GM21423 (cell line): ENCODE measurements around the gene E4F1.

Source experiments
- ATAC-seq: cut with Tn5 transposase; IDR thresholded peaks from one replicate; pipeline ENCODE4 v1.9.1; 2021; ENCODE audit warnings: mild to moderate bottlenecking, moderate library complexity; ENCODE audit not compliant: unreplicated experiment

E4F1 gene

GRCh38 chr16:2270588-2271470, 47.4 kb downstream of the E4F1 start:
- ATAC-seq = no peak

GRCh38 chr16:2271848-2272461, 48.6 kb downstream of the E4F1 start:
- no peak for ATAC-seq

- ATAC-seq = no peak
Measured at GRCh38 chr16:2273484-2273883, 50.1 kb downstream of the E4F1 start.

- ATAC-seq = no peak
Measured at GRCh38 chr16:2273931-2274330, 50.5 kb downstream of the E4F1 start.

GRCh38 chr16:2275476-2276367, 52.3 kb downstream of the E4F1 start:
- ATAC-seq = no peak

- ATAC-seq = no peak
Measured at GRCh38 chr16:2276368-2277195, 53.2 kb downstream of the E4F1 start.

GRCh38 chr16:2277466-2278271, 54.3 kb downstream of the E4F1 start:
- ATAC-seq = no peak

GRCh38 chr16:2278272-2278608, 54.8 kb downstream of the E4F1 start:
- no peak for ATAC-seq

GRCh38 chr16:2278956-2279800, 55.8 kb downstream of the E4F1 start:
- ATAC-seq = no peak

- no peak for ATAC-seq
Measured at GRCh38 chr16:2280461-2280860, 57.1 kb downstream of the E4F1 start.

- no peak for ATAC-seq
Measured at GRCh38 chr16:2280981-2281542, 57.7 kb downstream of the E4F1 start.

GRCh38 chr16:2282262-2282661, 58.9 kb downstream of the E4F1 start:
- ATAC-seq = no peak

- no peak for ATAC-seq
Measured at GRCh38 chr16:2282866-2283555, 59.6 kb downstream of the E4F1 start.

- ATAC-seq = no peak
Measured at GRCh38 chr16:2284001-2284770, 60.8 kb downstream of the E4F1 start.

GRCh38 chr16:2284797-2285576, 61.6 kb downstream of the E4F1 start:
- ATAC-seq = no peak
